SH-SY5Y (cell line): ENCODE measurements around the gene PPAN.

Source experiments
- GATA2 ChIP-seq: IDR thresholded peaks from 2 replicates; pipeline ENCODE4 v1.6.1; 2011; ENCODE audit warnings: mild to moderate bottlenecking, low read depth, low read length
- GATA3 ChIP-seq: IDR thresholded peaks from 2 replicates; pipeline ENCODE4 v1.6.1; 2011; ENCODE audit warnings: low read depth, mild to moderate bottlenecking, low read length, moderate library complexity

- TF ChIP-seq GATA2 (no peak), GATA3 (no peak)
Measured at GRCh38 chr19:10102787-10103236, 3.4 kb upstream of the PPAN start.
